HG02763 (cell line): Measurements from ENCODE around the gene UQCR11.
"Not testable (repeated sequence)": the region's sequence is repeated elsewhere in the genome, so short reads cannot be mapped to it uniquely, and the experiment has no call there.

Experiments
- ATAC-seq: cut with Tn5 transposase; IDR thresholded peaks from one replicate; pipeline ENCODE4 v1.9.1; 2021; ENCODE audit warnings: mild to moderate bottlenecking, moderate library complexity; ENCODE audit not compliant: unreplicated experiment

UQCR11 gene

DNA sequence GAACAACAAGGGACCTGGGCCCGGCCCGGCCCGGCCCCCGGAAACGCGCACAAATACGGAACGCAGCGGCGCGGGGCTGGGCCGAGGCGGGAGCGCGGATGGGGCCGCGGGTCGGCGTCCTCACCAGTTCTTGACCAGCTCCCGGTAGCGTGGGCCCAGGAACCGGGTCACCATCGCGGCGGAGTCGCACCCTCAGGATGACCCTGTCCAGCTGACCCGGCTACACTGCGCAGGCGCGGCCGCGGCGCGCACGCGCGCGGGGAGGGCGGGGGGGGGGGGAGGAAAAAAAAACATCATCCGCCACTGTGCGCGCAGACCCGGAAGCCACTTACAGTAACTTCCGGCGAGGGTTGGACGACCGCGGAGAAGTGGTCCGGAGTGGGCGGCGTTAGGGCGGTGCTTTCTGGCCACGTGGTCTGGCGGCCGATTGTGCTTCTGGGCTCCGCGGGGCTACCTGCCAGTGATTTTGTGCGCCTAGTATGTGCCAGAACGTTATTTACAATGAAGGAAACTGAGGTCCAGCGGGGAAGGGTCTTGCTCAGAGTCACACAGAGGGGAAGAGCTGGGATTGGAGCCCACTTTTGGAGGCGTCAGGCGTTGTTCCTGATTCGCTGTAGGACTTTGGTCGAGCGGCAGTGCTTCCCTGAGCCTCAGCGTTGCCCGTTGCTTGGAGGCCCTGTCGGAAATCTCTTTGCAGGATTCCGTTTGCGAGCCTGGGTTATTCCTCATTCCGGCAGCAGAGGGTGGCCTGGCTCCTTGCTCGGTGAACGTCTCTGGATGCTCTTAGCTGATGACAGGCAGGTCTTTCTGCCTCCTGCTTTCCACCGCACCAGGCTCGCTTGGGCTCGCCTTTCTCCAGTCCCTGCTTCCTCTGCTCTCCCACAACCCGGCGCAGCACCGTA lies at the start of gene UQCR11:
Gene UQCR11 (minus strand): TSS at position 227 of the 902 bp plus-strand sequence. CDS start 53 bp downstream, at position 174.
- peak; percentile 86 for ATAC-seq

DNA sequence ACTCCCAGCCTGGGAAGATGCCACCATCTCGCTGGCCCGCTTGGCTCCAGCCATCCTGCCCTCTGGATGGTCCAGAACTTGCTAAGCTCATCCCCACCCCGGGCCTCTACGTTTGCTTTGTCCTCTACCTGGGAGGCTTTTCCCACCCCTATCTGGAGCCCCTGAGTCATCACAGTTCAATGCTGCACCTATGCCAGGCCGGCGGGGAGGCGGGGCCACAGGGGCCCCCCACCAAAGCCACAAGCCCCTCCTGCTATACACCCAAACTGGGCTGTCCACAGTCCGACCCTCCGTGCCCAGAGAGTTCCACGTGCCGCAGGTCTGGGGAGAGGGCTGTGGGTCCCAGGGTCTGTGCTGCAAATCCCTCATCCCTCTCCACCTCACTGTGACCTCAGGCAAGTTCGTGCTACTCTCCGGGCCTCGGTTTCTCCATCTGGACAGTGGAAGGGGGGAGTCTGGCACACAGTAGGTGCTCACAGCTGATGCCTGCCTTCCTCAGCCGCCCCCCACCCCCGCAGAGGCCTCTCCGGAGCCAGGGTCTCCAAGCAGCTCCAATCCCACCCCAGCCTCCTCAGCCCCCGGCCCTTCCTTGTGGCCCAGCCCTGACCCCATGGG lies 49.0 kb upstream of the UQCR11 start:
- ATAC-seq = no peak

DNA sequence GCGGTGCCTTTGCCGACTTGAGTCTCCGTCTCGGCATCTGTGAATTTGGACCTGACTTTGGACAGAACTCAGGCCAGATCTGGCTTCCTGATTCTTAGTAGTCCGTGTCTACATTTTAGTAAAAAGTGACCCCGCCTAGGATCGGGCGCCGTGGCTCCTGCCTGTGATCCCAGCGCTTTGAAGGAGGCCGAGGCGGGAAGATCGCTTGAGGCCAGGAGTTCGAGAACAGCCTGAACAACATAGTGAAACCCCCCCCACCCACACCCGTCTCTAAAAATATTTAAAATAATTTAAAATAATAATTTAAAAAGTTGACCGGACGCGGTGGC lies 48.0 kb upstream of the UQCR11 start:
- no peak for ATAC-seq

DNA sequence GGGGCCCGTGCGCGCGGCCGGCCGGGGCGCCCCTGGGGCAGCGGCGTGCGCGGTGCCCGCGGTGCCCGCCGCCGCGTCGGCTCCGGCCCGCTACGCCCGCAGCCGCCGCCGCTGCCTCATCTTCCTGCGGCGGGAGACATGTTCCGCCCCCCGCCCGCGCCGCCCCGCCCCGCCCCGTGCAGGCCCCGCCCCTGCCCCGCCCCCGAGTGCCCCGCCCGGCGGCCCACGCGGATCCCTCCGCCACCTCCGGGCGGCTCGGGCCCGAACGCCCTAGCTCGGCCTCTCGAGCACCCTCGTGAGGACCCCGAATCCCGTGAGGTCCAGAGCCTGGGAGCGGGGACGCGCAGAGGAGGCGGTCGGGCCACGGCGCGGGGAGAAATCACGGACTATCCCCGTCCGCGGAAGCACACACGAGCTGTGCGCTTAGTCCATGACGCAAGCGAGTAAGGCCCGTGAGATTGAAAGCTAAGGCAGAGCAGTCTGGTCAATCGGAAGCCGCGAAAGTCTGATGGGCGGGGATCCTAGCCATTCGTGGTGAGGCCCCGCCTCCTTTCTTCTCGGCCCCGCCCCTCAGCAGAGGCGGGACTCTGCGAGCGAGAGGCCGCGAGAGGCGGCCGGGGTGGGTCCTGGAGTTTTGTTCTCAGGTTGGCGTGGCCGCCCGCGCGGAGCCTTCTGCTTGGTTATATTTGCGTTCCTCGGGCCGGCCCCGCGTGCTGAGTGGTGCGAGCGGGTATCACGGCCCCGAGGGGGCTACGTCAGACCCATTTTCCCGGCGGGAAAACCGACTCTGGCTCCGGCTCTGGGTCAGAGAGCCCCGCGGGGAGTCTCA lies 47.4 kb upstream of the UQCR11 start, which contains the start of gene TCF3:
Gene TCF3 (minus strand): TSS at position 145 of the 829 bp plus-strand sequence. CDS start 2,367 bp downstream, outside the sequence.
- ATAC-seq = peak; percentile 66

DNA sequence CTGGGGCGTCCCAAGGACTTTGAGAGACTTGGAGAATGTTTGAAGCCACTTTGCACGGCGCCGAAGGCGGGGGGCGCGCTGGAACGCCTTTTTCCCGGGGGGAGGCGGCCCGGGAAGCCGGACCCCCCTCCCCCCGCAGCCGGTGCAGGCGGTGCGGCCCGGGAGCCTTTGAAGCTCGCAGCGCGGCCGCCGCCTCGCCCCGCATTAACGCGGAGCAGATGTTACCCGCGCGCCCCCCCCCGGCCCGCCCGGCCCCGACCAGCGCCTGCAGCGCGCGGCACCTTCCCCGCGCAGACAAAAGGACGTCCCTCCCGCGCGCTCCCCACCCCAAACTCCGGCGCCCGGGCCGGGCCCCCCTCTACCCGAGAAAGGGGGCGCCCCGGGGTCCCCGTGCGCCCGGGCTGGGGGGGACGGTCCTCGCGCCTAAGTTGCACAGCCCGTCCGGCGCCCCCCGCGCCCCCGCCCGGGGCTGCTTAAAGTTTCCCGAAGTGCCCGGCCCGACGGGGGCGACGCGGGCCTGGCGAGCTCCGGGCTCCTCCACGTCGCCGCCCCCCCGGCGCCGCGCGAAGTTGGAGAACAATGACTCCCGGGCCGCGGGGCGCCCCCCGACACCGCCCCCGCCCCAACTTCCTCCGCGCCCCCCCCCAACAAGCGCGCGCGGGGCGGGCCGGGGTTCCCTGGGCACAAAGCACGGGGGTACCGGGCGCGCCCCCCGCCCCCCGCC lies 46.5 kb upstream of the UQCR11 start:
- peak; percentile 0 for ATAC-seq

DNA sequence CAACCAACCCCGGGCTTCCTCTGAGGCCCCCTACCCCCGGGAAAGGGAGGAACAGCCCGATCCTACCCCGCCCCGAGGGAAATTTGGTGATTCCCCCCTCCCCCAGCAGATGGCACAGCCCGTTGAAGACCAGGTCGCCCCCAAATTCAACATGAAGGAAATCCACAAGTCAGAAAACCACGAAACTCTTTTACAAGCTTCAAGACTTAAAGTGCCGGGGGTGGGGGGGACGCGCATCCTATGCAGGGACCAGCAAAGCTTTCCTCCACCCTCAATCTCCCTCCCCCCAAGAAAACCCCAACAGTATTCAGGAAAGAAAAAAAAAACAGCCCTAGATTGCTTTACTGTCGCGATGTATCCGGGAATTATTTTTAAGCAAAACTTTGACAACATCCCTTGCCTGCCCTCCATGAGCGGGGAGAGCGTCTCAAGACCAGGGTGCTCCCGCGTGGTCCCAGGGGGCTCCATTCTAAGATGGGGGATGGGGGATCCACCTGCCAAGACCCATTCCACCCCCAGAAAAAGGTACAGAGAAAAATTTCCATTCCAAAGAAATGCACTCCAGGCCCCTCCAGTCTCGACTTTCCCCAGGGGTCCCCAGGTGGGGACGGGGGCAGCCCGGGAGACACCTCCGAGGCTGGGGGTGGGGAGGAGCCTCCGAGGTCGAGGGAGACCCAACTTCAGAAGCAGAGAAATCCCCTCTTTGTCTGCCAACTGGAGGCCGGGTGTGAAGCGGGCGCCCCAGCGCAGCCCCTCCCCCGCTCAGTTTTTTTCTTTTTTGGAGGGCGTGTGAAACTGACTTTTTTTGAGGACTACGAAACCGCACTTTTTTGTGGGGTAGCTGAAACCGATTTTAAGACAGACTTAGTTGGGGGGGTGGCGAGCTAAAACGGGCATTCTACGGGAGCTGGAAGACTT lies 45.6 kb upstream of the UQCR11 start:
- no peak for ATAC-seq

DNA sequence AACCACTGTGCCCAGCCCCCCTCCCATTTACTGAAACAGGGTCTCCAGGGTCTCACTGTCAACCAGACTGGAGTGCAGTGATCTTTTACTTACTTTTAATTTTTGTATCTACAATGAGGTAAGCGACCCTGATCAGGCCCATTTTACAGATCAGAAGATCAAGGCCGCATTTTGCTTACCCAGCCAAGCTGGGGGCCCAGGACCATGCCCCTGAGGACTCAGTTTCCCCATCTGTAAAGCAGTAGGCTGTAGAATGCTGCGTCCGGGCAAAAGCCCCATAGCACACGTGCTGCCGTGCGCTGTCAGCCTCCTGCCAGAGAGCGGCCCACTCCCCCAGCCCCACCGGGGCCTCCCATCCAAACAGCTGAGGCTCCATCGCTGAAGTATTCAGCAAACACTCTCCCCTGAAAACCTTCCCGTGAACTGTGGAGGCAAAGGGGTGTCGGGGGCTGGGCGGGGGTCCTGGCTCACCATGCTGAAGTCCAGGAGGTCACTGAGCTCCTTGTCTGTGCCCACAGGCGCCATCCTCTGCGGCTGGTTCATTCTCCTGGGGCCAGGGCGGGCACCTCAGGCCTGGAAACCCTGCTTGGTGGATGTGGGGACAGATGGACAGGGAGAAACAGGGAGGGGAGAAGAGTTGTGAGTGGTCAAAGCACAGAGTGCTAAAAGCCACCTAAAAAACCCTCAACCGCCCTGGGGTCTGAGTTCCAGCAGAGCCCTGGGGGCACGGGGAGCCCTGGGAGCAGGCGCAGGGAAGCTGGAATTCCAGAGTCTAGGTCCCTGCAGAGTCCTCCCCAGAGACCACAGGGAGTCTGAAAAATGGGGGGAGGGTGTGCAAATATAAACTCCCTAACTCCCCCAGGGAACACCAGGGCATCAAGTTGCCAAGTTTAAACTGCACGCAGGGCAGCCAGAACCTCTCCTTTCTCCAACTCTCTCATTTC lies 44.7 kb upstream of the UQCR11 start:
- no peak for ATAC-seq

DNA sequence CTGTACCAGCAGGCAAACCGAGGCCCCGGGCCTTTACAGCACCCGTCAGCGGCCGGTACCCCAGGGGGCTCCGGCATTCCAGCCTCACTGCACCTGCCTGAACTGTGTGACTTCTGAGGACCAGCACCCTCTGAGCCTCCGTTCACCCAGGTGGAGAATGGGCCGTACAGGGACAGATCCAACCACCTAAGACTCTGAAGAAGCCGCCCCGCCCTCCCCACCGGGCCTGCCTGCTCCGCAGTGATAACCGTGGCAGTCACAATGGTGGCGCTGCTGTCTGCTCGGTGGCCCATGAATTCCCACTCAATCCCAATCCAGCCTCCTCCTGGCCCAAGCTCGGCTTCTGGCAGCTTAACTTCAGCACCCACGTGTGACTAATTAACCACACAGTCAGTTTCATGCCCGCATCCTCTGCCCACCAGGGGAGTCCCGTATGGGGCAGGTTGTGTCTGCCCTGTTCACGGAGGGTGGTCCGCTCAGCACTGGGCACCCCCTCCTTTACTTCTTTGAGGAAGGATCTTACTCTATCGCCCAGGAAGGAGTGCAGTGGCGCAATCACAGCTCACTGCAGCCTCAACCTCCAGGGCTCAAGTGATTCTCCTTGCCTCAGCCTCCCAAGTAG lies 43.8 kb upstream of the UQCR11 start:
- no peak for ATAC-seq

DNA sequence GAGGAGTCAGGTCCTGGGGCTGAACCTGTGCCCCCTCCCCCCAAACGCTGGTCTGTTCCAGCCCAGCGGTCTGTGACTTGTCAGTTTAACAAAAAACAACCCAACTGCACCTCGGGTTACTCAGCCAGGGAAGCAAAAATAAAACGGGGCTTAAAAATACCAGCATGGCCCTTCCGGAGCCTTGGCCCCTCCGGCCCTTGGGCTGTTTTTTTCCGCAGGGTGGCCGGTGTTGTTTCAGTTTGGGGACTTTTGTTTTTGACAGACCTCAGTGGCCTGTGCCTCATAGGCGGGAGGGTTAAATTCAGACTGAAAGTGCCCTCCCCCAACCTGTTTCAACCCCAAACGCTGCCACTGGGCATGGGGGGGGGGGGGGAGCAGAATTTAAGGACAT lies 43.2 kb upstream of the UQCR11 start:
- ATAC-seq = peak; percentile 19

DNA sequence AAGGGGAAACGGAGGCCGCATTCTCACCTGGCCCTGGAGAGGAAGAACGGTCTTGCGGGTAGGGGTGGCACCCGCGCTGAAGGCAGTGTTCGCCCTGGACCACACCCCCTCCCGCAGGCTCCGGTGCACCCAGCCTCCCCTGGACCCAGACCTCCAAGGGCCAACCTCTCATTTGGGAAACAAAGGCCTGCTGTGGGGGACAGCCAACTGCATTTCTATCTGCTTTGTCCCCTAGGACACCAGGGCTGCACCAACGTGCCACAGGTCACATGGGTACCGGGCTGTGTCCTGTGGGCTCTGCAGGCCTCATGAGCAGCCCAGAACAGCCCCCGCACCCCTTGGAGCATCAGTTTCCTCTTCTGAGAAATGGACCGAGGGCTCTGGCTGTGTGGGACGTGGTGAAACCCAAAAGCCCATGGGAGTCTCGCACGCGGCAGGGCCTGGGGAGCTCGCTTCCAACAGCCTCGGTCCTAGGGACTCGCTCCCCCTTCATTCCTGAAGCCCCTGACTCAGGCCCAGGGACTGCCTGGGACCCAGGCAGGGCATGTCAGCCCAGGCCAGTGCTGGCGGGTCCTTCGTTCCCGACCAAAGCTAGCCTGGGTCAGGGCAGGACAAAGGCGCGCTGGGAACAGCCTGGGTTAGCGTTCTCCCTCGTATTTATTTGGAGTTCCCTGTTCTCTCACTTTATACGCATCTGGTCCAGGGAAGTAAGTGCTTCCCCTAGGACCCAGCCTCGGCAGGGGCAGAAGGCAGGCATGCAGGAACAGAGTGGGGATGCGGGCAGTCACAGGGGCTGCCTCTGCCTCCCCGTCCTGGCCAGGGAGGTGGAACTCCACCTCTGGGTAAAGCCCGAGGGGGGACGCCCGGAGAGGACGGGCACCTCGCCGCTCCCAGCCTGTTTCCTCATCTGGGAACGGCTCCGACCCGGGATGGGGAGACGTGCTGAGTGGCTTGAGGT lies 42.5 kb upstream of the UQCR11 start:
- no peak for ATAC-seq

DNA sequence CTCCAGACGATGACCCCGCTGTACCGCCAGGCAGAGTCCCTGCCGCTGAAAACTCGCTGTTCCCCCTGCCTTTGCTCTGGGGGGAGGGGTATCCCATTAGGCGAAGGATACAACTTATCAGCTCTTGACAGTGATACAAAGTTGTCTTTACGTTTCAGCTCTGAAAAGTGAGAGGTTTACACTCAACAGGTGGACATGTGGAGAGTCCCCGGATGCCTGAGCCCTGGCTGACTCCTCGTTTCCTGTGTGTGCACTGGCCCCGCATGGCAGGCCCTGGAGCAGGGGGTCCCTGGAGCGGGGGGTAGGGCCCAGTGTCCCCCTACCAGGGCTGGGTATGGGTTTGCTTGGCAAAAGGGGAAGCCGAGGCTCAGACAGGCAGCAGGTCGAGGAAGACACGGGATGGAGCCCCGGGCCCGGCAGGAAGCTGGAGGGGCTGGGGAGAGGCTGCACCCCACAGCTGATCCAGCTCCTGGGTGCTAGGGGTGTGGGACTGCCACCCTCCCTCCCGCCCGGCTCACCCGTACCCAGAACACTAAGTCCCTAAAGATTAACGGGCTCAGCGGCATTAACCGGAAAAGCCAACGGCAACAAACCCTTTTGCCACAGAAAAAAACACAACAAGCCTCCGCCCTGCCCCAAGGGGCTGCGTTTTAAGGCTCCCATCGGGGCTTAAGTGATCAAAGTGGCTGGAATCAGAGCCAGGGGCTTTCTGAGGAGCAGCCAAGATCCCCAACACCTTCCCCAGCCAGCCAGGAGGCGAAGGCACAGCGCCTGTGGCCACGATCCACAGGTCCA lies 41.6 kb upstream of the UQCR11 start:
- ATAC-seq = no peak

DNA sequence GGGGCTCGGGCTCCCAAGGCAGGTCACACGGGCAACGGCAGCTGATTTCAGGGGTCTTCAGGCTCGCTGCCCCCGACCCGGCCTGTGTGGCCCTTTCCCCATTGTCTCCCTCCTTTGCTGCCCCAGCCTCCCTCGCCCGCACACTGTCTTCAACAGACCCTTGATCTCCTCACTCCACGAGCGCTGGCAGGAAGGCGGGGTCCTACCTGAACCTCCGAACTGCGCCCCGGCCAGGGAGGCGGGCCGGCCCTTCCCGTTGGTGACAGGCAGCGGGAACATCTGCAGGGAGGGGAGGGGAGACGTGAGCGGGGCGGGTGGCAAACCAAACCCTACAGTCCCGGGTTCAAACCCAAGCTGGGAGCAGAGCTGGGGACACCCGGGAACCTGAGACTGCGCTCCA lies 40.9 kb upstream of the UQCR11 start:
- no peak for ATAC-seq

DNA sequence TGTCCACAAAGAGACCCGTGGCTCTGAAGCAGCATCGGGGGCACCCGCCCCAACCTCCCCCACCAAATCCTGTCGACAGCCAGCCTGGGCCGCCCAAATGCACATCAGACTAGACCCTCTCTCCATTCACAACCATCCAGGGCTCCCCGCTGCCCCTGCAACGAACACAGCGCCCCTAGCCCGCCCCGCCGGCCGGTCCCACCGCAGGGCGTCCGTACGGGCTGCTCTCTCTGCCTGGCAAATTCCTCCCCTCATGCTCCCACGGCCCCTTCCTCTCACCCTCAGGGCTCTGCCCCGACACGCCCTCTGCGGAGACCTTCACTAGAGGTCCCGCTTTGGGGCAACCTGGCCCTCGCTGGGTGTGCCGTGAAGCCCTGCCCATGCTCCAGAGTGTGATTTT lies 40.0 kb upstream of the UQCR11 start:
- ATAC-seq = no peak

DNA sequence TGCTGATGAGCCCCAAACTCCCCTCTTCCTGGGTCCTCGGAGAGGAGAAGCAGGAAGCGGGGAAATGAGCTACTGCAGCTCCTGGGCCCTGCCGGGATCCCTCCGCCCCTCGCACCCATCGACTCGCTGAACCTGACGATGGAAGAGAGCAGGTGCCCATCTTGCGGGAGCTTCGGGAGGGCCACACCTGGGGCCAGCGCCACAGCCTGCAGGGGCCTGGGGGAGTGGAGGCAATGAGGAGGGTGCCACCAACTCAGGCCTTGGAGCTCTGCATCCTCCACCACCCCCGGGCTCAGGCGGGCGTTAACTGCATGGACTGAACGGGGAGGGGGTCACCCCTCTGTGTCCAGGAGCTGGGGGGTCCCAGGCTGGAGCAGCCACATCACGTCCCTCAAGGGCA lies 38.8 kb upstream of the UQCR11 start:
- ATAC-seq = no peak

DNA sequence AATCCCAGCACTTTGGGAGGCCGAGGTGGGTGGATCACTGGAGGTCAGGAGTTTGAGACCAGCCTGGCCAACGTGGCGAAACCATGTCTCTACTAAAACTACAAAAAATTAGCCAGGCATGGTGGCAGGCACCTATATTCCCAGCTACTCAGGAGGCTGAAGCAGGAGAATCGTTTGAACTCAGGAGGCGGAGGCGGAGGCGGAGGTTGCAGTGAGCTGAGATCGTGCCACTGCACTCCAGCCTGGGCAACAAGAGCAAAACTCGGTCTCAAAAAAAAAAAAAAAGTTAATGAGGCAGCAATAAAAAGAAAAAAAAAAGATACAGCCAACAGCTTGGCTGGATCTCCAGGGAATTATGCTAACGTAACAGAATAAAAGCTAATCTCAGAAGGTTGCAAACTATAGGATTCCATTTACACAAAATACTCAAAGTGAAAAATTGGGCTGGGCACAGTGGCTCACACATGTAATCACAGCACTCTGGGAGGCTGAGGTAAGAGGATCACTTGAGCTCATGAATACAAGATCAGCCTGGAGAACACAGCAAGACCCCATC lies 35.7 kb upstream of the UQCR11 start:
- ATAC-seq = not testable (repeated sequence)
